Esophagus squamous epithelium (tissue), 5 donors: Measurements from ENCODE around the gene CNTNAP5. TPM values are rescaled to one million over a fixed set of nuclear protein-coding genes. Genes with fewer than 3 reads are reported as not detected.

Source experiments
- DNase-seq: peaks from one replicate; lab custom pipeline; 2025; lab: John Stamatoyannopoulos, UW
- H3K27ac ChIP-seq, 4 donors: fragments of 200-600 bp; sonication (generic); one replicate each; pipeline ENCODE4 v1.5.1; 2016 to 2019; ENCODE audit warnings: mild to moderate bottlenecking in 1 of 4
- H3K27me3 ChIP-seq, 4 donors: fragments of 200-600 bp; sonication (generic); 1 replicate in 3 of 4; 2 replicates in 1 of 4; pipeline versions ENCODE4 v1.5.1 to v1.6.0; 2017 to 2021; ENCODE audit warnings: antibody characterized with exemption in 1 of 4
- H3K36me3 ChIP-seq, 3 donors: fragments of 200-600 bp; sonication (generic); one replicate each; pipeline ENCODE4 v1.5.1; 2016 to 2019
- H3K4me1 ChIP-seq, 3 donors: fragments of 200-600 bp; sonication (generic); one replicate each; pipeline ENCODE4 v1.5.1; 2017 to 2019
- H3K4me3 ChIP-seq, 4 donors: fragments of 200-600 bp; sonication (generic); 1 replicate in 3 of 4; 2 replicates in 1 of 4; pipeline ENCODE4 v1.5.1; 2016 to 2019; ENCODE audit warnings: mild to moderate bottlenecking in 2 of 4, moderate library complexity in 1 of 4
- H3K9me3 ChIP-seq, 3 donors: fragments of 200-600 bp; sonication (generic); one replicate each; pipeline ENCODE4 v1.5.1; 2016 to 2019
- POLR2A ChIP-seq, 4 donors: fragments of 450-650 bp; IDR thresholded peaks; one replicate each; pipeline ENCODE4 v1.6.1; 2017; ENCODE audit warnings: antibody characterized with exemption in 4 of 4, mild to moderate bottlenecking in 4 of 4, moderate library complexity in 3 of 4
- WGBS, 2 donors: methylation state at CpG; one replicate each; pipeline ENCODE4 v1.1.5; 2018; 5-methylcytosine and 5-hydroxymethylcytosine counted together
- intact Hi-C: fragments of 100-400 bp; cut with DNase I; formaldehyde crosslinking; loops from one replicate; pipeline ENCODE4 v1.15.0; 2022
- total RNA-seq, 4 donors: library from RNA; depleted of rRNA; stranded (reverse); fragments of >200 nt; gene quantifications; one replicate each; pipeline ENCODE4 v1.1.0, GENCODE V29; 2016
- TF ChIP-seq, protein P1 (sequence below), 6 experiments: fragments of 450-650 bp in 4 of 6; fragments of 200-600 bp in 2 of 6; sonication (generic) in 2 of 6; IDR thresholded peaks; one replicate each; pipeline ENCODE4 v1.5.1; 2016 to 2019; ENCODE audit warnings: antibody characterized with exemption in 6 of 6, mild to moderate bottlenecking in 4 of 6, moderate library complexity in 4 of 6
- donor health status: DM: yes; HTN: yes; CAD: no.

Gene CNTNAP5
- total RNA-seq, 4 donors from 2014 or later, result not detected

DNA sequence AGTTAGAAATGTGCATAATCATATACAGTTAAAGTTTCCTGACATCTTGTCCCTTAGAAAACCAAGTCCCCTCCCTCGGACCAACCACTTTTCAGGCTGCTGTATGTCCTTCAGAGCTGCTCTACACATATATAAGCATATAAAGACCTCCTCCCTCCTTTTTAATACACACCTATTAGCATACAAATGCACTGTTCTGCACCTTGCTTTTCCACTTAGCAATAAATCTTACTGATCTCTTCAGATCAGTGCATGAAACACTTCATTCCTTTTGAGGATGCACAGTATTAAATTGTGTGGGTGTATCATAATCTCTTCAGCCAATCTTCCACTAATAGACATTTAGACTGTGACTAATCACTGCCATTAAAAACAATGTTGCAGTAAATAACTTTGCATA, 79.8 kb downstream of the CNTNAP5 start:
- H3K27me3 ChIP-seq, result no peaks in the 10 kb centered on the region
- DNase-seq, result no peak
- H3K9me3 ChIP-seq, result no peaks in the 10 kb centered on the region
- no peaks in the 10 kb centered on the region for H3K4me1 ChIP-seq
- H3K4me3 ChIP-seq, result no peak overlapping the region
- intact Hi-C loops, result no loop called here
- H3K27ac ChIP-seq, result no peak overlapping the region
- 55 to 67% methylated on average over 1 of the region's 1 CpG for WGBS, 2 donors
- TF ChIP-seq, protein P1, sequence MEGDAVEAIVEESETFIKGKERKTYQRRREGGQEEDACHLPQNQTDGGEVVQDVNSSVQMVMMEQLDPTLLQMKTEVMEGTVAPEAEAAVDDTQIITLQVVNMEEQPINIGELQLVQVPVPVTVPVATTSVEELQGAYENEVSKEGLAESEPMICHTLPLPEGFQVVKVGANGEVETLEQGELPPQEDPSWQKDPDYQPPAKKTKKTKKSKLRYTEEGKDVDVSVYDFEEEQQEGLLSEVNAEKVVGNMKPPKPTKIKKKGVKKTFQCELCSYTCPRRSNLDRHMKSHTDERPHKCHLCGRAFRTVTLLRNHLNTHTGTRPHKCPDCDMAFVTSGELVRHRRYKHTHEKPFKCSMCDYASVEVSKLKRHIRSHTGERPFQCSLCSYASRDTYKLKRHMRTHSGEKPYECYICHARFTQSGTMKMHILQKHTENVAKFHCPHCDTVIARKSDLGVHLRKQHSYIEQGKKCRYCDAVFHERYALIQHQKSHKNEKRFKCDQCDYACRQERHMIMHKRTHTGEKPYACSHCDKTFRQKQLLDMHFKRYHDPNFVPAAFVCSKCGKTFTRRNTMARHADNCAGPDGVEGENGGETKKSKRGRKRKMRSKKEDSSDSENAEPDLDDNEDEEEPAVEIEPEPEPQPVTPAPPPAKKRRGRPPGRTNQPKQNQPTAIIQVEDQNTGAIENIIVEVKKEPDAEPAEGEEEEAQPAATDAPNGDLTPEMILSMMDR (IDR thresholded peaks at IDR 0.05), result no peak
- TF ChIP-seq POLR2A (IDR thresholded peaks at IDR 0.05), result no peak
- no peaks in the 10 kb centered on the region for H3K36me3 ChIP-seq

DNA sequence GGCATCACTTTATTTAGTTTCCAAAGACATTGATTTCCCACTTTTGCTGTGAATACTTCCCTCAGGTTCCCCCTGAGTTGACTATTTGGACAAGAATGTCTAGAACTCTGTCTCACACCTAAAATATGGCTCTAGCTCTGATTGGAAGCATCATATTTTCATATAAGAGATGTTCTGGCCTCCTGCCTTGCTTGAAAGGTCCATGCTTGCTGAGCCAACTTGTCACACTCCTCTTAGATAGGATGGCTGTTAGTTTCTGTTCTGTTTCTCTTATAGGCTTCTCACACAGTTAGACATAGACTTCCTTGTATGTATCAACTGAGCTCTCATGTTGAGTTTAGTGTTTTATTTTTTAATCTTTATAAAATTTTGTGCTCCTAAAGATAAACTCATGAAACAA, 87.1 kb downstream of the CNTNAP5 start:
- no peak overlapping the region for H3K27ac ChIP-seq
- TF ChIP-seq, protein P1 (IDR thresholded peaks at IDR 0.05), result no peak
- no peak for TF ChIP-seq POLR2A (IDR thresholded peaks at IDR 0.05)
- no peaks in the 10 kb centered on the region for H3K27me3 ChIP-seq
- intact Hi-C loops, result no loop called here
- no peaks in the 10 kb centered on the region for H3K9me3 ChIP-seq
- no peak overlapping the region for H3K4me3 ChIP-seq
- DNase-seq, result no peak
- H3K4me1 ChIP-seq, result no peaks in the 10 kb centered on the region
- no peaks in the 10 kb centered on the region for H3K36me3 ChIP-seq

DNA sequence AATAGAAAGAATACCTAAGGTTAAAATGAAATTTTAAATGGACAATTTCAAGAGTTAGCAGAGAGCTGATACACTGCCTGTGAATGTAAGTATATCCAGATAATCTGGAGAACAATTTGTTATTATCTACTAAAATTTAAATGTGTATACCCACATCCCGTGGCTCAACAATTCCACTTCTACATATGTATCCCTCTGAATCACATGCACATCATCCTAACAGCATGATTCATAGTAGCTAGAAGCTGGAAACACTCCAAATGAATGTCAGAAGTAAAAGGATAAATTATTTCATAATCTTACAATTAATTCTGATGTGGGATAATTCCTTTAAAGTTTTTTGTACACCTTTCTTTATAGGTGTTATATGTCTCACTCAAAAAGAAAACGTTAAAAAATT, 87.9 kb downstream of the CNTNAP5 start:
- H3K36me3 ChIP-seq, result no peaks in the 10 kb centered on the region
- no peaks in the 10 kb centered on the region for H3K4me1 ChIP-seq
- no peak for TF ChIP-seq POLR2A (IDR thresholded peaks at IDR 0.05)
- TF ChIP-seq, protein P1 (IDR thresholded peaks at IDR 0.05), result no peak
- WGBS, 2 donors, result 27 to 31% methylated on average over 2 of the region's 2 CpGs
- intact Hi-C loops, result no loop called here
- no peaks in the 10 kb centered on the region for H3K9me3 ChIP-seq
- DNase-seq, result no peak
- no peak overlapping the region for H3K4me3 ChIP-seq
- H3K27me3 ChIP-seq, result no peaks in the 10 kb centered on the region
- H3K27ac ChIP-seq, result no peak overlapping the region

DNA sequence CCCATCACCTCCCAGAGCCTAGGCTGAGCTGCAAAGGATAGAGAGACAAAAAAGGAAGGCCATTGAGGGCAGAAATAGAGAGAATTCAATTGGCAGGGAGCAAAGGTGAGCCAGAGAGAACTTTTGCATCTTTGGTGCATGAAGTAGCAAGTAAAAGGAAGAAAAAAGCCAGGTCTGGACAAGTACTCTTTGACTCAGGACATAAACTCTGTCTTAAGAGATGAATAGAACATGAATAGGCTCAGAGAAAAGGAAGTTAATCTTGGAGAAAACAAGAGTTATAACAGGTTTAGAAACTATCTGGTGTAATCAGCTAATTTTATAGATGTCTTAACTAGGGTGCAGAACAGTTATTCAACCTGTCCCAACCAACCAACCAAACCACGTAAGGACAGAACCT, 95.2 kb downstream of the CNTNAP5 start:
- no peaks in the 10 kb centered on the region for H3K36me3 ChIP-seq
- no peak for DNase-seq
- intact Hi-C loops, result no loop called here

DNA sequence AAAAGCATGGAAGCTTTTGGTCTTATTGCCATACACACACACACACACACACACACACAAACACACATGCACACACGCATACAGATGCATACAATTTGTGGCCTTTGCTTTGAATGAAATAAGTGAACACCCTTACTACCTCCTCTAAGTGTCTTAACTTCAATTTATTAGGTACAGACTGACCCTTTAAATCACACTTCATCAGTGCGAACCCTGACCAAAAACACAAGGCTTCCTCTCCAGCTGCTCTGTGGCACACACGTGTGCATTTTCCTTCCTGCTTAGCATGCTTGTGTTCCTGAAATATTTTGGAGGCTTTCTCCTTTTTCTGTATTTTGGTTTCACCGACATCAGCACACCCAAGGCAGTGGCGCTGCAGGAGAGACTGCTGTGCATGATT, 96.0 kb downstream of the CNTNAP5 start:
- H3K36me3 ChIP-seq, result no peaks in the 10 kb centered on the region
- no peak overlapping the region for H3K27ac ChIP-seq
- no peaks in the 10 kb centered on the region for H3K4me1 ChIP-seq
- intact Hi-C loops, result no loop called here
- peaks cover 0 to 8% (median 0%) of the 10 kb centered on the region in 3 donors for H3K9me3 ChIP-seq
- H3K27me3 ChIP-seq, result no peaks in the 10 kb centered on the region
- 71 to 89% methylated on average over 5 of the region's 5 CpGs for WGBS, 2 donors
- TF ChIP-seq, protein P1 (IDR thresholded peaks at IDR 0.05), result no peak
- no peak for TF ChIP-seq POLR2A (IDR thresholded peaks at IDR 0.05)
- H3K4me3 ChIP-seq, result no peak overlapping the region
- no peak for DNase-seq

More for the DNA sequence above, 95.2 kb downstream of the CNTNAP5 start:
- Histone ChIP-seq H3K4me3 (no peak overlapping the region), H3K4me1 (no peaks in the 10 kb centered on the region), H3K27me3 (no peaks in the 10 kb centered on the region), H3K27ac (no peak overlapping the region), H3K9me3 (peaks cover 0 to 8% (median 0%) of the 10 kb centered on the region in 3 donors)
- TF ChIP-seq POLR2A (IDR thresholded peaks at IDR 0.05), result no peak
- TF ChIP-seq, protein P1 (IDR thresholded peaks at IDR 0.05), result no peak
- 14 to 64% methylated on average over 1 of the region's 1 CpG for WGBS, 2 donors
